GM12878 (cell line): ENCODE results near the gene POLR2L. TPM values are rescaled to one million over a fixed set of nuclear protein-coding genes. Genes with fewer than 3 reads are reported as not detected.
A peak's percentile ranks its signal among the peaks of the same experiment; 100 is the strongest.

ENCODE experiments used
- ATAC-seq: fragments of 200-7000 bp; cut with Tn5 transposase; 3 replicates; pipeline ENCODE4 v1.9.1; 2020; ENCODE audit warnings: mild to moderate bottlenecking, moderate library complexity
- BruUV-seq: library from RNA; stranded (reverse); fragments of 400-500 nt; replicated peaks from 2 replicates; lab custom pipeline; 2021; lab: Mats Ljungman, UMichigan
- CTCF ChIA-PET: fragments of 300-600 bp; sonication (Branson Sonifier 250); formaldehyde crosslinking; extraction: SDS; loops from one replicate; lab custom pipeline; 2021; ENCODE audit warnings: inconsistent platforms; lab: Yijun Ruan, JAX
- POLR2A ChIA-PET: fragments of 350-600 bp; formaldehyde crosslinking; extraction: SDS; loops from one replicate; lab custom pipeline; 2021; ENCODE audit warnings: inconsistent platforms; lab: Charles Lee
- RAD21 ChIA-PET: fragments of 300-600 bp; sonication (Branson Sonifier 250); formaldehyde crosslinking; loops from one replicate; lab custom pipeline; 2023; ENCODE audit warnings: antibody characterized with exemption; ENCODE audit not compliant: unreplicated experiment; lab: Charles Lee
- SMC1A ChIA-PET: fragments of 300-600 bp; sonication (Branson Sonifier 250); formaldehyde crosslinking; loops from one replicate; lab custom pipeline; 2023; ENCODE audit not compliant: unreplicated experiment, uncharacterized antibody; lab: Charles Lee
- DNase-seq: peaks from one replicate; pipeline ENCODE4 v3.0.0-alpha.2; 2011; ENCODE audit warnings: low read depth, low spot score
- FAIRE-seq: peaks from 3 replicates; lab custom pipeline; 2011; peaks lifted over from hg19 to GRCh38; lab: Jason Lieb, UNC
- H2AFZ ChIP-seq: 2 replicates; pipeline ENCODE4 v1.6.0; 2011; ENCODE audit warnings: low read depth, low read length, control low read depth; ENCODE audit not compliant: control insufficient read depth
- H3K27ac ChIP-seq: 2 replicates; pipeline ENCODE4 v1.5.1; 2011; ENCODE audit warnings: control low read depth; ENCODE audit not compliant: control insufficient read depth, insufficient read depth
- H3K27me3 ChIP-seq, 2 experiments: replicated peaks in 1 of 2; 2 replicates each; pipeline versions ENCODE4 v1.6.0 to v1.6.1; 2011; ENCODE audit warnings: low read length in 1 of 2; ENCODE audit not compliant: control insufficient read depth in 2 of 2, insufficient read depth in 2 of 2
- H3K36me3 ChIP-seq, 2 experiments: 2 replicates each; pipeline ENCODE4 v1.5.1; 2011; ENCODE audit warnings: low read length in 1 of 2; ENCODE audit not compliant: control insufficient read depth in 2 of 2, insufficient read depth in 2 of 2
- H3K4me1 ChIP-seq: 2 replicates; pipeline ENCODE4 v1.6.1; 2011; ENCODE audit warnings: mild to moderate bottlenecking, low read length, moderate library complexity, mixed read lengths; ENCODE audit not compliant: control insufficient read depth, insufficient read depth
- H3K4me2 ChIP-seq: 2 replicates; pipeline ENCODE4 v1.6.0; 2011; ENCODE audit warnings: control low read depth; ENCODE audit not compliant: control insufficient read depth, insufficient read depth
- H3K4me3 ChIP-seq: fragments of 200-600 bp; sonication (generic); 2 replicates; pipeline ENCODE4 v1.5.1; 2016
- H3K79me2 ChIP-seq: 2 replicates; pipeline ENCODE4 v1.6.0; 2011; ENCODE audit warnings: low read length; ENCODE audit not compliant: control insufficient read depth, insufficient read depth
- H3K9ac ChIP-seq: 2 replicates; pipeline ENCODE4 v1.8.0; 2011; ENCODE audit warnings: low read length, control low read depth, mixed read lengths; ENCODE audit not compliant: control insufficient read depth, insufficient read depth
- H3K9me3 ChIP-seq: replicated peaks from 3 replicates; pipeline ENCODE4 v1.5.1; 2011; ENCODE audit warnings: mild to moderate bottlenecking, low read length; ENCODE audit not compliant: control insufficient read depth, insufficient read depth
- H4K20me1 ChIP-seq: 2 replicates; pipeline ENCODE4 v1.6.0; 2011; ENCODE audit not compliant: control insufficient read depth, insufficient read depth
- HCFC1 ChIP-seq: fragments of 150-350 bp; IDR thresholded peaks from 2 replicates; pipeline ENCODE4 v1.6.1; 2014; ENCODE audit warnings: low read length
- MEF2B ChIP-seq: fragments of 450-650 bp; IDR thresholded peaks from 2 replicates; pipeline ENCODE4 v1.6.1; 2018; ENCODE audit warnings: mild to moderate bottlenecking, moderate library complexity; ENCODE audit not compliant: partially characterized antibody, poor library complexity, severe bottlenecking
- RAD21 ChIP-seq: IDR thresholded peaks from 2 replicates; pipeline ENCODE4 v1.6.1; 2011; ENCODE audit warnings: mild to moderate bottlenecking, low read depth, low read length, moderate library complexity; ENCODE audit not compliant: insufficient read depth
- RELA ChIP-seq: fragments of 450-650 bp; IDR thresholded peaks from 2 replicates; pipeline ENCODE4 v1.8.0; 2014; ENCODE audit warnings: borderline replicate concordance; ENCODE audit not compliant: partially characterized antibody
- RFX5 ChIP-seq: IDR thresholded peaks from 2 replicates; pipeline ENCODE4 v1.6.1; 2011; ENCODE audit warnings: low read depth, low read length, improper control_type of control experiment
- TBL1XR1 ChIP-seq: IDR thresholded peaks from 2 replicates; pipeline ENCODE4 v1.6.1; 2012; ENCODE audit warnings: low read depth, low read length, improper control_type of control experiment
- WGBS: methylation state at CpG from one replicate; pipeline ENCODE4 v1.1.6; 2016; ENCODE audit warnings: low lambda C conversion rate; ENCODE audit not compliant: insufficient replicate concordance, insufficient coverage; ENCODE audit errors: missing lambda C conversion rate; 5-methylcytosine and 5-hydroxymethylcytosine counted together
- in situ Hi-C: fragments of 300-500 bp; cut with MboI; formaldehyde crosslinking; loops from 9 replicates; pipeline ENCODE4 v1.14.3; 2018; ENCODE audit warnings: mixed read lengths
- intact Hi-C: fragments of 100-400 bp; cut with micrococcal nuclease; formaldehyde crosslinking; loops from one replicate; pipeline ENCODE4 v1.14.2; 2022; ENCODE audit not compliant: unreplicated experiment
- polyA plus RNA-seq, 11 experiments: library from polyadenylated mRNA; depleted of rRNA in 4 of 11; unstranded in 6 of 11; stranded (reverse) in 5 of 11; fragments of >200 nt; fragmentation: Nextera tagmentation in 4 of 11; fragmentation: Illumina TruSeq in 1 of 11; extraction: Ambion mirVana in 4 of 11; extraction: Trizol in 1 of 11; gene quantifications; 1 replicate in 1 of 11; 2 replicates in 10 of 11; pipeline versions ENCODE4 v1.2.1 to v1.2.3, GENCODE V29; 2011 to 2016; ENCODE audit warnings: inconsistent platforms in 2 of 11, missing spikeins in 2 of 11, low read depth in 1 of 11
- total RNA-seq, 4 experiments: library from RNA; depleted of rRNA in 3 of 4; stranded (reverse); fragments of >200 nt in 3 of 4; fragmentation: Illumina TruSeq in 1 of 4; extraction: Trizol in 1 of 4; gene quantifications; 2 replicates each; pipeline versions ENCODE4 v1.2.1 to v1.2.3, GENCODE V29; 2013 to 2021
- TF ChIP-seq, protein P1 (sequence below): fragments of 450-650 bp; IDR thresholded peaks from 2 replicates; pipeline ENCODE4 v1.6.1; 2016; ENCODE audit warnings: mild to moderate bottlenecking, moderate library complexity, borderline replicate concordance
- TF ChIP-seq, protein P2 (sequence below), 3 experiments: IDR thresholded peaks in 2 of 3; conservative IDR thresholded peaks in 1 of 3; 2 replicates each; pipeline ENCODE4 v1.5.1; 2011; ENCODE audit warnings: low read depth in 3 of 3, low read length in 3 of 3, mild to moderate bottlenecking in 3 of 3, control low read depth in 2 of 3, moderate library complexity in 2 of 3, inconsistent platforms in 1 of 3, mixed read lengths in 1 of 3; ENCODE audit not compliant: control insufficient read depth in 2 of 3, insufficient read depth in 1 of 3; ENCODE audit errors: extremely low read depth in 1 of 3

Gene POLR2L
- total and polyA plus RNA-seq, 10 of the 15 experiments (the other 5 are each of a cell fraction or from before 2014, with no cell fraction given), result 23.1 to 497 (median 125) TPM

DNA sequence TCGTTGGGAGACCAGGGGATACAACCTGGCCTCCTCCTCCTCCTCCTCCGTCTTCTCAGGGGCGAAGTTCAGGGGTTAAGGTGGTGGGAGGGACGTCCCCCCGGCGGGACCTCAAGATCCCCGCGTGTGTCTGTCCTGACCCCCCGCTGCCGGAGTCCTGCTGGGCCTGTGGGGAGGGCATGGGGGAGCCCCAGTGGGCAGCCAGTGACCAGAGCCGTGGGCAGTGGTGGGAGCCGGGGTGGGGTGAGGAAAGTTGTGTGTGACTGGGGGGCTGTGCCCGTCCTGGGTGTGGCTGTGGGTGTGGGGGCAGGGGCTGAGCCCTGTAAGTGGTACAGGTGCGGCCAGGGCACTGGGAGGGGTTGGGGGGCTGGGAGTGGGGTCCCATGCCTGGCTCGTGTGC is 10.4 kb upstream of the POLR2L start:
- Histone ChIP-seq H3K27me3 (no peaks in the 10 kb centered on the region; a peak in 1 of 4 replicates), H4K20me1 (no peaks in the 10 kb centered on the region)
- TF ChIP-seq MEF2B (no peak), TBL1XR1 (no peak), RFX5 (no peak)
- TF ChIP-seq, all 136 proteins: peak for 0
- Histone ChIP-seq H3K27ac (no peak overlapping the region), H3K4me3 (no peak overlapping the region), H2AFZ (no peak overlapping the region), H3K79me2 (no peaks in the 10 kb centered on the region), H3K36me3 (no peaks in the 10 kb centered on the region), H3K4me1 (no peaks in the 10 kb centered on the region), H3K4me2 (no peak overlapping the region), H3K9ac (no peak overlapping the region), H3K9me3 (no peaks in the 10 kb centered on the region)
- 51% methylated on average over 14 of the region's 15 CpGs for WGBS
- BruUV-seq, result no TSS peak
- ChIA-PET POLR2A (no interaction called here), SMC1A (no interaction called here), CTCF (no interaction called here), RAD21 (no interaction called here)
- ATAC-seq (no peak), FAIRE-seq (no peak), DNase-seq (no peak)
- in situ Hi-C loops (no loop called here), intact Hi-C loops (no loop called here)

DNA sequence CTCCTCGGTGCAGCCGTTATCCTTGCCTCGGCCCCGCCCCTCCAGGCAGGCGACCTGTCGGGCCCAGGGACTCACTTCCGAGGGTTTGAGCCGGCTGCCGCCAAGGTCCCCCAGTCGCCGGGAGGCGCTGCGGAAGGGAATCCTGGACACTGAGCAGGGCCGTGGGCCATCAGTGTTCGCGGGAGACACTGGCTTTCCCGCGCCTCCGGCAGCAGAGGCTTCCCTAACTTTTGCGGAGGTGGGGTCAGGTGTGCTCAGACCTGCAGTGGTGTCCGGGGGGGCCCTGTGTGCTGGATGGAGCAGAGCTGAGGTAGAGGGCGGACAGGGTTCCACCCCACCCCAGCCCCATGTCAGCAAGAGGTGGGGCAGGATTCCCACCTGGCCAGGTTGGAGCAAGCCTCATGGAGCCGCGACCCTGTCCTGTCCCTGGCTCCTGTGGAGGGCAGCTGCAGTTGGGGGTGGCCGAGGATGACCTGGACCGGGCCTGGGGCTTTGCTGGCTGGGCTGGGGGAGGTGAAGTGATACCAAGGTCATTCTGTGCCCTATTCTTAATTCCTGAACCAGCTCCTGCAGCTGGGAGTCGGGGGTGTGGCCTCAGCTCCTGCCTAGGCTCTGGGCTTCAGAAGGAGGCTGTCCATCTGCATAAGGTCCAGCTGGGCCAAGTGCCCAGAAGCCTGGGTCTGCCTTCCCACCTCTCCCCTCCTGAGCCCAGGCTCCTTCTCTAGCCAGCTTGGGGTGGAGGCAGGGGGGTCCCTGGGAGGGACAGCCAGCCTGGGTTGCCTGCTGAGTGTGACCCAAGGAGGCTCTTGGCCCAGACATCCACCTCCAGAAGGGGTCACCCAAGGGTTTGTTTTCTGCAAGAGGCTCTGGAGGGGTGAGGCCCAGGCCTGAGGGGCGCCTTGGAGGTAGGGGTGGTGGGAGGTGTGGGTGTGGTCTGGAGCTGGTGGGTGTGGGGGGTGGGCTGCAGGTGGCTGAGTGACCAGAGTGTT is 8.7 kb upstream of the POLR2L start:
- Histone ChIP-seq H3K9me3 (no peaks in the 10 kb centered on the region), H2AFZ (no peak overlapping the region), H3K27ac (no peak overlapping the region), H3K4me2 (no peak overlapping the region), H3K9ac (no peak overlapping the region), H3K4me3 (no peak overlapping the region), H3K79me2 (no peaks in the 10 kb centered on the region), H3K27me3 (no peaks in the 10 kb centered on the region; a peak in 1 of 4 replicates), H3K36me3 (no peaks in the 10 kb centered on the region), H3K4me1 (no peaks in the 10 kb centered on the region), H4K20me1 (no peaks in the 10 kb centered on the region)
- FAIRE-seq (no peak), DNase-seq (no peak), ATAC-seq (peak; percentile 27; the same call in 1 of the 3 replicates)
- WGBS, result 78% methylated on average over 21 of the region's 28 CpGs
- intact Hi-C loops, result no loop called here
- in situ Hi-C loops, result no loop called here
- BruUV-seq, result no TSS peak
- SMC1A ChIA-PET, result no interaction called here
- POLR2A ChIA-PET, result no interaction called here
- CTCF ChIA-PET, result interaction anchor here (1.0 kb wide), 1 partner anchor 200 kb away, joined by 5 read pairs; no protein-coding TSS in a partner anchor
- no peak for TF ChIP-seq RELA
- TF ChIP-seq, protein P1, sequence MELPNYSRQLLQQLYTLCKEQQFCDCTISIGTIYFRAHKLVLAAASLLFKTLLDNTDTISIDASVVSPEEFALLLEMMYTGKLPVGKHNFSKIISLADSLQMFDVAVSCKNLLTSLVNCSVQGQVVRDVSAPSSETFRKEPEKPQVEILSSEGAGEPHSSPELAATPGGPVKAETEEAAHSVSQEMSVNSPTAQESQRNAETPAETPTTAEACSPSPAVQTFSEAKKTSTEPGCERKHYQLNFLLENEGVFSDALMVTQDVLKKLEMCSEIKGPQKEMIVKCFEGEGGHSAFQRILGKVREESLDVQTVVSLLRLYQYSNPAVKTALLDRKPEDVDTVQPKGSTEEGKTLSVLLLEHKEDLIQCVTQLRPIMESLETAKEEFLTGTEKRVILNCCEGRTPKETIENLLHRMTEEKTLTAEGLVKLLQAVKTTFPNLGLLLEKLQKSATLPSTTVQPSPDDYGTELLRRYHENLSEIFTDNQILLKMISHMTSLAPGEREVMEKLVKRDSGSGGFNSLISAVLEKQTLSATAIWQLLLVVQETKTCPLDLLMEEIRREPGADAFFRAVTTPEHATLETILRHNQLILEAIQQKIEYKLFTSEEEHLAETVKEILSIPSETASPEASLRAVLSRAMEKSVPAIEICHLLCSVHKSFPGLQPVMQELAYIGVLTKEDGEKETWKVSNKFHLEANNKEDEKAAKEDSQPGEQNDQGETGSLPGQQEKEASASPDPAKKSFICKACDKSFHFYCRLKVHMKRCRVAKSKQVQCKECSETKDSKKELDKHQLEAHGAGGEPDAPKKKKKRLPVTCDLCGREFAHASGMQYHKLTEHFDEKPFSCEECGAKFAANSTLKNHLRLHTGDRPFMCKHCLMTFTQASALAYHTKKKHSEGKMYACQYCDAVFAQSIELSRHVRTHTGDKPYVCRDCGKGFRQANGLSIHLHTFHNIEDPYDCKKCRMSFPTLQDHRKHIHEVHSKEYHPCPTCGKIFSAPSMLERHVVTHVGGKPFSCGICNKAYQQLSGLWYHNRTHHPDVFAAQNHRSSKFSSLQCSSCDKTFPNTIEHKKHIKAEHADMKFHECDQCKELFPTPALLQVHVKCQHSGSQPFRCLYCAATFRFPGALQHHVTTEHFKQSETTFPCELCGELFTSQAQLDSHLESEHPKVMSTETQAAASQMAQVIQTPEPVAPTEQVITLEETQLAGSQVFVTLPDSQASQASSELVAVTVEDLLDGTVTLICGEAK, result no peak
- TF ChIP-seq, protein P2, sequence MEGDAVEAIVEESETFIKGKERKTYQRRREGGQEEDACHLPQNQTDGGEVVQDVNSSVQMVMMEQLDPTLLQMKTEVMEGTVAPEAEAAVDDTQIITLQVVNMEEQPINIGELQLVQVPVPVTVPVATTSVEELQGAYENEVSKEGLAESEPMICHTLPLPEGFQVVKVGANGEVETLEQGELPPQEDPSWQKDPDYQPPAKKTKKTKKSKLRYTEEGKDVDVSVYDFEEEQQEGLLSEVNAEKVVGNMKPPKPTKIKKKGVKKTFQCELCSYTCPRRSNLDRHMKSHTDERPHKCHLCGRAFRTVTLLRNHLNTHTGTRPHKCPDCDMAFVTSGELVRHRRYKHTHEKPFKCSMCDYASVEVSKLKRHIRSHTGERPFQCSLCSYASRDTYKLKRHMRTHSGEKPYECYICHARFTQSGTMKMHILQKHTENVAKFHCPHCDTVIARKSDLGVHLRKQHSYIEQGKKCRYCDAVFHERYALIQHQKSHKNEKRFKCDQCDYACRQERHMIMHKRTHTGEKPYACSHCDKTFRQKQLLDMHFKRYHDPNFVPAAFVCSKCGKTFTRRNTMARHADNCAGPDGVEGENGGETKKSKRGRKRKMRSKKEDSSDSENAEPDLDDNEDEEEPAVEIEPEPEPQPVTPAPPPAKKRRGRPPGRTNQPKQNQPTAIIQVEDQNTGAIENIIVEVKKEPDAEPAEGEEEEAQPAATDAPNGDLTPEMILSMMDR (IDR thresholded peaks at IDR 0.05 in 2 of 3, conservative IDR thresholded peaks at IDR 0.05 in 1 of 3; ENCODE audit: control insufficient read depth in 2 of 3, extremely low read depth in 1 of 3, insufficient read depth in 1 of 3, low read depth in 3 of 3, low read length in 3 of 3), result peak; percentile 11 to 31 (median 23); a peak in 3 of 6 replicates
- peak; percentile 49 for TF ChIP-seq RAD21
- no peak for TF ChIP-seq HCFC1
- RAD21 ChIA-PET, result no interaction called here
